GM18858 (cell line): ENCODE measurements around the gene MYL2.

ENCODE experiments used
- ATAC-seq: cut with Tn5 transposase; IDR thresholded peaks from one replicate; pipeline ENCODE4 v1.9.1; 2021; ENCODE audit not compliant: unreplicated experiment

MYL2 gene

GRCh38 chr12:110901401-110901800 lies 19.0 kb downstream of the MYL2 start:
- ATAC-seq, result no peak

GRCh38 chr12:110896559-110896958 lies 23.8 kb downstream of the MYL2 start:
- ATAC-seq, result no peak

GRCh38 chr12:110893956-110894355 lies 26.4 kb downstream of the MYL2 start:
- no peak for ATAC-seq

- ATAC-seq, result no peak
These were observed 31.0 kb downstream of the MYL2 start for GRCh38 chr12:110889361-110889760.

- no peak for ATAC-seq
These were observed 32.0 kb downstream of the MYL2 start for GRCh38 chr12:110888256-110888991.

- no peak for ATAC-seq
These were observed 35.1 kb downstream of the MYL2 start for GRCh38 chr12:110885152-110885840.

- ATAC-seq, result no peak
These were observed 37.1 kb downstream of the MYL2 start for GRCh38 chr12:110883251-110883650.

- no peak for ATAC-seq
These were observed 39.7 kb downstream of the MYL2 start for GRCh38 chr12:110880651-110881050.

- ATAC-seq, result no peak
These were observed 45.6 kb downstream of the MYL2 start for GRCh38 chr12:110874781-110875180.

- ATAC-seq, result no peak
These were observed 46.0 kb downstream of the MYL2 start for GRCh38 chr12:110874351-110874750.

- no peak for ATAC-seq
These were observed 48.3 kb downstream of the MYL2 start for GRCh38 chr12:110872100-110872499.

- ATAC-seq, result no peak
These were observed 50.6 kb downstream of the MYL2 start for GRCh38 chr12:110869803-110870202.

GRCh38 chr12:110869026-110869425 lies 51.4 kb downstream of the MYL2 start:
- no peak for ATAC-seq

GRCh38 chr12:110865521-110865920 lies 54.9 kb downstream of the MYL2 start:
- ATAC-seq, result no peak

GRCh38 chr12:110863161-110863560 lies 57.2 kb downstream of the MYL2 start:
- no peak for ATAC-seq

GRCh38 chr12:110862329-110862728 lies 58.0 kb downstream of the MYL2 start:
- no peak for ATAC-seq

GRCh38 chr12:110861729-110862128 lies 58.6 kb downstream of the MYL2 start:
- ATAC-seq, result no peak
